Measurements from ENCODE around the gene TBC1D9. TPM values are rescaled to one million over a fixed set of nuclear protein-coding genes. Genes with fewer than 3 reads are reported as not detected.

Gene TBC1D9
- total RNA-seq, 1 experiment from 2014 or later = 17.0 TPM

GRCh38 chr4:140621161-140621560 is 135.0 kb downstream of the TBC1D9 start:
- no peaks in the 10 kb centered on the region for H3K27me3 ChIP-seq (ENCODE audit: insufficient read depth, low read depth)
- H3K79me2 ChIP-seq (ENCODE audit: low read depth) = no peaks in the 10 kb centered on the region
- H3F3A ChIP-seq (ENCODE audit: insufficient read depth, low read depth) = no peaks in the 10 kb centered on the region
- no peak overlapping the region for H3K4me2 ChIP-seq
- H3K9me2 ChIP-seq (ENCODE audit: insufficient read depth) = no peaks in the 10 kb centered on the region
- BruUV-seq (replicated peaks) = no TSS peak
- TF ChIP-seq CTCF (conservative IDR thresholded peaks at IDR 0.05) (no peak), EZH2 (IDR thresholded peaks at IDR 0.05; ENCODE audit: low read depth) (no peak)
- H2AFZ ChIP-seq = no peak overlapping the region
- intact Hi-C loops (cut with micrococcal nuclease; ENCODE audit: unreplicated experiment) = no loop called here
- no peak overlapping the region for H3K4me3 ChIP-seq
- ChIA-PET CTCF (no interaction called here), POLR2A (ENCODE audit: unreplicated experiment) (interaction anchor here (0.6 kb wide), 1 partner anchor 380 kb away, joined by 4 read pairs; no protein-coding TSS in a partner anchor)
- H3K4me1 ChIP-seq (replicated peaks; ENCODE audit: insufficient read depth) = no peaks in the 10 kb centered on the region
- H3K9me3 ChIP-seq (ENCODE audit: insufficient read depth, low read depth) = no peaks in the 10 kb centered on the region
- DNase-seq = no peak
- no peak overlapping the region for H3K27ac ChIP-seq
- H4K20me1 ChIP-seq (ENCODE audit: insufficient read depth) = no peaks in the 10 kb centered on the region
- H3K36me3 ChIP-seq (ENCODE audit: low read depth) = no peaks in the 10 kb centered on the region

DNA sequence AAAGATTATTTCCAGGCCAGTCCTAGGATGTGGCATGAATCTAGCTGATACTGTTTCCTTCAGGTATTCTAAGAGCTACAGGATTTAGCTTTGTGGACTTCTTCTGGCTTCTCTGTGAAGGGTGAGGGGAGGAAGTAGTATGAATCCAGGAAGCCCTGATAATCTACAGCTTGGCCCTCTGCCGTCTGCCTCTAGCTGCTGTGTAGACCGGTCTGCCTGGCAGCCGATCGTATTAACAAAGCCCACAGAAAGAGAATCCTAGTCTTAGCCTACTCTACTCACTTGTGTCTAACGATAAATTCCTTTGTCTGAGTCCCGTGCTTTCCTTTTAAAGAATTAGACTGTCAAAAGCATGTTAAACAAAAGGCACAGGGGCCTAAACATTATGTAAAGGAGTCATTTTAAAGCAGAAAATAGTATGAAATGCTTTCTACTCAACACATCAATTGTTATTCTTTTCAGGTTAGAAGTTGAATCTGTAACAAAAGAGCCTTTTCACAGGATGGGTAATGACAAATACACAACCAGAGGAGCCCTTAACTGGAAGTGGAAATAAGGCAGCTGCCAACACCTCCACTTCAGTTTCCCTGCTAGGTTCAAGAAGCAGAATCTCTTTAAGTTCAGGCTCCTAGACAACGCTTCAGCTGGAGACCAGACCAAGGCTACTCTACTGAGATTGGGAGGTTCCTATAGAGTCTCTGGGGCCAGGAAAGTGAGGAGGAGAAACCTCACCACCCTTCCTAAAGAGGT is 138.5 kb downstream of the TBC1D9 start:
- H3F3A ChIP-seq (ENCODE audit: insufficient read depth, low read depth) = no peaks in the 10 kb centered on the region
- no peaks in the 10 kb centered on the region for H3K79me2 ChIP-seq (ENCODE audit: low read depth)
- intact Hi-C loops (cut with micrococcal nuclease; ENCODE audit: unreplicated experiment) = no loop called here
- no peak overlapping the region for H3K4me3 ChIP-seq
- no peaks in the 10 kb centered on the region for H3K27me3 ChIP-seq (ENCODE audit: insufficient read depth, low read depth)
- no peak for DNase-seq
- H2AFZ ChIP-seq = no peak overlapping the region
- no peak overlapping the region for H3K27ac ChIP-seq
- no peaks in the 10 kb centered on the region for H3K9me2 ChIP-seq (ENCODE audit: insufficient read depth)
- peaks cover 12% of the 10 kb centered on the region; the same call in 1 of the 2 replicates for H3K4me1 ChIP-seq (replicated peaks; ENCODE audit: insufficient read depth)
- H3K9me3 ChIP-seq (ENCODE audit: insufficient read depth, low read depth) = no peaks in the 10 kb centered on the region
- POLR2A ChIA-PET (ENCODE audit: unreplicated experiment) = no interaction called here
- no TSS peak for BruUV-seq (replicated peaks)
- H3K4me2 ChIP-seq = no peak overlapping the region
- TF ChIP-seq EZH2 (IDR thresholded peaks at IDR 0.05; ENCODE audit: low read depth) = no peak
- CTCF ChIA-PET = no interaction called here
- H4K20me1 ChIP-seq (ENCODE audit: insufficient read depth) = no peaks in the 10 kb centered on the region
- H3K36me3 ChIP-seq (ENCODE audit: low read depth) = no peaks in the 10 kb centered on the region

DNA sequence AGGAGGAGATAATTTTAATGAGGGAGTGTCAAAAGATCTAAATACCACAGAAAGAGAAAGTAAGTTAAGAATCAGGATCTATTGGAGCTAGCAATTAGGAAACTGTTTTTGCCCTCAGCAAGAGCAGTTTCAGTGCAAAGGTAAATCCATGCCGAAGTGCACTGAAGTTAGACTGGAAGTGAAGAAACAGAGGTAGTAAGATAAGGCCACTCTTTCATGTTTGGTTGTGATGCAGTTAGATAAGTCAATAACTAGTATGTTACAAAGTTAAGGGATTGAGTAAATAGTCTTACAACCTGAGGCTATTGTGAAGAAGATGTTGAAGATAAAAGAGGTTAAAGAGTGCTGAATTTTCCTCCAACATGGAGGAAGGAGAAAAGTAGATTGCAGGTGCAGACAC is 140.7 kb downstream of the TBC1D9 start:
- Histone ChIP-seq H3K4me2 (peak overlapping the region; percentile 38; the same call in 1 of the 2 replicates), H3K27ac (no peak overlapping the region), H3K36me3 (ENCODE audit: low read depth) (no peaks in the 10 kb centered on the region), H3K9me2 (ENCODE audit: insufficient read depth) (no peaks in the 10 kb centered on the region), H3K4me3 (no peak overlapping the region), H4K20me1 (ENCODE audit: insufficient read depth) (no peaks in the 10 kb centered on the region), H2AFZ (no peak overlapping the region), H3K4me1 (replicated peaks; ENCODE audit: insufficient read depth) (peaks cover 12% of the 10 kb centered on the region; the same call in 1 of the 2 replicates), H3F3A (ENCODE audit: insufficient read depth, low read depth) (no peaks in the 10 kb centered on the region), H3K27me3 (ENCODE audit: insufficient read depth, low read depth) (no peaks in the 10 kb centered on the region), H3K79me2 (ENCODE audit: low read depth) (no peaks in the 10 kb centered on the region), H3K9me3 (ENCODE audit: insufficient read depth, low read depth) (no peaks in the 10 kb centered on the region)
- CTCF ChIA-PET = no interaction called here
- TF ChIP-seq EZH2 (IDR thresholded peaks at IDR 0.05; ENCODE audit: low read depth) (no peak), CTCF (conservative IDR thresholded peaks at IDR 0.05) (no peak)
- DNase-seq = no peak
- BruUV-seq (replicated peaks) = no TSS peak
- POLR2A ChIA-PET (ENCODE audit: unreplicated experiment) = no interaction called here
- intact Hi-C loops (cut with micrococcal nuclease; ENCODE audit: unreplicated experiment) = no loop called here

Measured in PC-9 (cell line).